ENCODE results near the gene GRIA3.

Gene GRIA3

GRCh38 chrX:123184219-123184865 lies at the start of gene GRIA3:
Gene GRIA3, plus strand, starts transcription at chrX:123184278. Its CDS starts 258 bp downstream, at chrX:123184536.
- no peak for DNase-seq (ENCODE audit: low read depth)

- no peak for DNase-seq (ENCODE audit: low read depth)
These were observed 45.6 kb upstream of the GRIA3 start for GRCh38 chrX:123138473-123138872.

GRCh38 chrX:123140454-123140853 lies 43.6 kb upstream of the GRIA3 start:
- no peak for DNase-seq (ENCODE audit: low read depth)

- no peak for DNase-seq (ENCODE audit: low read depth)
These were observed 43.2 kb upstream of the GRIA3 start for GRCh38 chrX:123140904-123141303.

- DNase-seq (ENCODE audit: low read depth), result no peak
These were observed 30.2 kb upstream of the GRIA3 start for GRCh38 chrX:123153846-123154335.

- no peak for DNase-seq (ENCODE audit: low read depth)
These were observed 28.8 kb upstream of the GRIA3 start for GRCh38 chrX:123155327-123155726.

GRCh38 chrX:123157586-123157985 lies 26.5 kb upstream of the GRIA3 start:
- DNase-seq (ENCODE audit: low read depth), result no peak

GRCh38 chrX:123159403-123159802 lies 24.7 kb upstream of the GRIA3 start:
- DNase-seq (ENCODE audit: low read depth), result no peak

GRCh38 chrX:123167621-123168020 lies 16.5 kb upstream of the GRIA3 start:
- no peak for DNase-seq (ENCODE audit: low read depth)

GRCh38 chrX:123169247-123169901 lies 14.7 kb upstream of the GRIA3 start:
- DNase-seq (ENCODE audit: low read depth), result no peak

GRCh38 chrX:123170546-123170945 lies 13.5 kb upstream of the GRIA3 start:
- DNase-seq (ENCODE audit: low read depth), result no peak

- no peak for DNase-seq (ENCODE audit: low read depth)
These were observed 12.3 kb upstream of the GRIA3 start for GRCh38 chrX:123171781-123172180.

- DNase-seq (ENCODE audit: low read depth), result no peak
These were observed 11.2 kb upstream of the GRIA3 start for GRCh38 chrX:123172869-123173268.

- no peak for DNase-seq (ENCODE audit: low read depth)
These were observed 10.2 kb upstream of the GRIA3 start for GRCh38 chrX:123173833-123174232.

- no peak for DNase-seq (ENCODE audit: low read depth)
These were observed 8.5 kb upstream of the GRIA3 start for GRCh38 chrX:123175366-123176122.

- DNase-seq (ENCODE audit: low read depth), result no peak
These were observed 2.7 kb upstream of the GRIA3 start for GRCh38 chrX:123181233-123181914.

- no peak for DNase-seq (ENCODE audit: low read depth)
These were observed 793 bp downstream of the GRIA3 start for GRCh38 chrX:123184866-123185276.

- no peak for DNase-seq (ENCODE audit: low read depth)
These were observed 1.6 kb downstream of the GRIA3 start for GRCh38 chrX:123185721-123186120.

- no peak for DNase-seq (ENCODE audit: low read depth)
These were observed 2.7 kb downstream of the GRIA3 start for GRCh38 chrX:123186801-123187200.

- DNase-seq (ENCODE audit: low read depth), result no peak
These were observed 4.0 kb downstream of the GRIA3 start for GRCh38 chrX:123188081-123188480.

- DNase-seq (ENCODE audit: low read depth), result no peak
These were observed 5.3 kb downstream of the GRIA3 start for GRCh38 chrX:123189338-123189737.

- DNase-seq (ENCODE audit: low read depth), result no peak
These were observed 6.0 kb downstream of the GRIA3 start for GRCh38 chrX:123190096-123190495.
